PC-3 (cell line): ENCODE data around the gene DNAL1.

Experiments
- EZH2 ChIP-seq: fragments of 300-600 bp; sonication (generic); IDR thresholded peaks from one replicate; pipeline ENCODE4 v1.6.1; 2017; ENCODE audit warnings: antibody characterized with exemption, mild to moderate bottlenecking, low read length; ENCODE audit not compliant: unreplicated experiment
- TF ChIP-seq, protein P1 (sequence below): fragments of 300-600 bp; sonication (generic); conservative IDR thresholded peaks from 2 replicates; pipeline ENCODE4 v1.5.1; 2017; ENCODE audit warnings: antibody characterized with exemption, low read depth, mild to moderate bottlenecking, low read length

GRCh38 chr14:73719361-73719760, 74.6 kb downstream of the DNAL1 start:
- TF ChIP-seq, protein P1, sequence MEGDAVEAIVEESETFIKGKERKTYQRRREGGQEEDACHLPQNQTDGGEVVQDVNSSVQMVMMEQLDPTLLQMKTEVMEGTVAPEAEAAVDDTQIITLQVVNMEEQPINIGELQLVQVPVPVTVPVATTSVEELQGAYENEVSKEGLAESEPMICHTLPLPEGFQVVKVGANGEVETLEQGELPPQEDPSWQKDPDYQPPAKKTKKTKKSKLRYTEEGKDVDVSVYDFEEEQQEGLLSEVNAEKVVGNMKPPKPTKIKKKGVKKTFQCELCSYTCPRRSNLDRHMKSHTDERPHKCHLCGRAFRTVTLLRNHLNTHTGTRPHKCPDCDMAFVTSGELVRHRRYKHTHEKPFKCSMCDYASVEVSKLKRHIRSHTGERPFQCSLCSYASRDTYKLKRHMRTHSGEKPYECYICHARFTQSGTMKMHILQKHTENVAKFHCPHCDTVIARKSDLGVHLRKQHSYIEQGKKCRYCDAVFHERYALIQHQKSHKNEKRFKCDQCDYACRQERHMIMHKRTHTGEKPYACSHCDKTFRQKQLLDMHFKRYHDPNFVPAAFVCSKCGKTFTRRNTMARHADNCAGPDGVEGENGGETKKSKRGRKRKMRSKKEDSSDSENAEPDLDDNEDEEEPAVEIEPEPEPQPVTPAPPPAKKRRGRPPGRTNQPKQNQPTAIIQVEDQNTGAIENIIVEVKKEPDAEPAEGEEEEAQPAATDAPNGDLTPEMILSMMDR: no peak
- no peak for TF ChIP-seq EZH2
